Gastrocnemius medialis (tissue), 4 donors: ENCODE data around the gene RAG2. TPM values are rescaled to one million over a fixed set of nuclear protein-coding genes. Genes with fewer than 3 reads are reported as not detected.

ENCODE experiments used
- ATAC-seq, 2 donors: fragments of 150-250 bp; one replicate each; pipeline ENCODE4 v1.9.1; 2016
- DNase-seq, 2 donors: peaks; one replicate each; pipeline ENCODE4 v3.0.0-alpha.2; 2019
- H3K27ac ChIP-seq, 4 donors: fragments of 200-600 bp; sonication (generic); 1 replicate in 1 of 4; 2 replicates in 3 of 4; pipeline ENCODE4 v1.5.1; 2016 to 2018; ENCODE audit warnings: mild to moderate bottlenecking in 2 of 4, moderate library complexity in 1 of 4
- H3K27me3 ChIP-seq, 3 donors: fragments of 200-600 bp; sonication (generic) in 2 of 3; 1 replicate in 1 of 3; 2 replicates in 2 of 3; pipeline versions ENCODE4 v1.5.1 to v1.6.0; 2016 to 2019; ENCODE audit warnings: mild to moderate bottlenecking in 1 of 3, moderate library complexity in 1 of 3
- H3K36me3 ChIP-seq, 2 donors: fragments of 200-600 bp; sonication (generic) in 1 of 2; one replicate each; pipeline ENCODE4 v1.5.1; 2017 to 2018
- H3K4me1 ChIP-seq, 2 donors: fragments of 200-600 bp; sonication (generic) in 1 of 2; one replicate each; pipeline ENCODE4 v1.5.1; 2016 to 2017; ENCODE audit warnings: mild to moderate bottlenecking in 2 of 2
- H3K4me3 ChIP-seq, 4 donors: fragments of 200-600 bp; sonication (generic) in 3 of 4; 1 replicate in 1 of 4; 2 replicates in 3 of 4; pipeline ENCODE4 v1.5.1; 2016 to 2019; ENCODE audit warnings: mild to moderate bottlenecking in 2 of 4
- H3K9me3 ChIP-seq, 3 donors: fragments of 200-600 bp; sonication (generic) in 2 of 3; 1 replicate in 1 of 3; 2 replicates in 2 of 3; pipeline ENCODE4 v1.5.1; 2016 to 2019
- POLR2A ChIP-seq, 2 donors: fragments of 450-650 bp; IDR thresholded peaks; one replicate each; pipeline ENCODE4 v1.6.1; 2017; ENCODE audit warnings: antibody characterized with exemption in 2 of 2, mild to moderate bottlenecking in 2 of 2, moderate library complexity in 2 of 2
- in situ Hi-C, 4 donors: fragments of 200-750 bp; cut with MboI; loops; one replicate each; pipeline versions ENCODE4 v1.15.0 to v1.8.0; 2017; ENCODE audit warnings: low sequenced_read_pairs in 4 of 4
- intact Hi-C: fragments of 100-400 bp; cut with DNase I; formaldehyde crosslinking; loops from one replicate; pipeline ENCODE4 v1.15.1; 2023; ENCODE audit warnings: low total_unique reads
- total RNA-seq, 4 donors: library from RNA; depleted of rRNA; stranded (reverse); fragments of >200 nt; gene quantifications; one replicate each; pipeline versions ENCODE4 v1.1.0 to v1.2.3, GENCODE V29; 2016
- TF ChIP-seq, protein P1 (sequence below), 5 experiments: fragments of 450-650 bp in 3 of 5; fragments of 200-600 bp in 2 of 5; sonication (generic) in 2 of 5; IDR thresholded peaks in 4 of 5; conservative IDR thresholded peaks in 1 of 5; 1 replicate in 4 of 5; 2 replicates in 1 of 5; pipeline ENCODE4 v1.5.1; 2016 to 2019; ENCODE audit warnings: antibody characterized with exemption in 5 of 5, mild to moderate bottlenecking in 3 of 5, moderate library complexity in 3 of 5

RAG2 gene
- total RNA-seq, 4 donors from 2014 or later: not detected

DNA sequence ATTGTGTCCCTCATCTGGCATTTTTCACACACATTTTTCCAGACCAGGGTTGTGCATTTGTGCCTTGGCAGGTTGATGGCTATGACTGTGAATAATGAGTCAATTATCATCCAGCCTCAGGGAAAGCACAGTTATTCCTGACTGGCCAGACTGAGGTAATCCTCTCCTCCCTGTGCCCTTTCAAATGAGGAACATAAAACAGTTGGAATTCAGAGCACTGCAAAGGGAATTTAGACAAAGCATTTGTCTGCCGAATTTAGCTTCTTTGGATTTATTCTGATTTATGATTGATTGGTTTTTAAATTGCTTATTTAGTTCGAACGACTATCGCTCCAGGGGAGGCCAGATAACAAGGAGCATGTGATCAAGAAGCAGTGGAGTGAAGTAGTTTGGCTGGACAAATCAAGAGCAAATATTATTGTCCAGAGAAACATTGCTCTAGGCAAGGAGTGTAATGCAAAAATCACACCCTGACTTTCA lies 30.8 kb upstream of the RAG2 start:
- TF ChIP-seq, protein P1, sequence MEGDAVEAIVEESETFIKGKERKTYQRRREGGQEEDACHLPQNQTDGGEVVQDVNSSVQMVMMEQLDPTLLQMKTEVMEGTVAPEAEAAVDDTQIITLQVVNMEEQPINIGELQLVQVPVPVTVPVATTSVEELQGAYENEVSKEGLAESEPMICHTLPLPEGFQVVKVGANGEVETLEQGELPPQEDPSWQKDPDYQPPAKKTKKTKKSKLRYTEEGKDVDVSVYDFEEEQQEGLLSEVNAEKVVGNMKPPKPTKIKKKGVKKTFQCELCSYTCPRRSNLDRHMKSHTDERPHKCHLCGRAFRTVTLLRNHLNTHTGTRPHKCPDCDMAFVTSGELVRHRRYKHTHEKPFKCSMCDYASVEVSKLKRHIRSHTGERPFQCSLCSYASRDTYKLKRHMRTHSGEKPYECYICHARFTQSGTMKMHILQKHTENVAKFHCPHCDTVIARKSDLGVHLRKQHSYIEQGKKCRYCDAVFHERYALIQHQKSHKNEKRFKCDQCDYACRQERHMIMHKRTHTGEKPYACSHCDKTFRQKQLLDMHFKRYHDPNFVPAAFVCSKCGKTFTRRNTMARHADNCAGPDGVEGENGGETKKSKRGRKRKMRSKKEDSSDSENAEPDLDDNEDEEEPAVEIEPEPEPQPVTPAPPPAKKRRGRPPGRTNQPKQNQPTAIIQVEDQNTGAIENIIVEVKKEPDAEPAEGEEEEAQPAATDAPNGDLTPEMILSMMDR (IDR thresholded peaks at IDR 0.05 in 4 of 5, conservative IDR thresholded peaks at IDR 0.05 in 1 of 5): no peak
- no peak for TF ChIP-seq POLR2A (IDR thresholded peaks at IDR 0.05)
- no peak for ATAC-seq
- H3K36me3 ChIP-seq: no peaks in the 10 kb centered on the region
- H3K27ac ChIP-seq: no peak overlapping the region
- in situ Hi-C loops (no loop called here), intact Hi-C loops (no loop called here)
- H3K4me3 ChIP-seq: no peak overlapping the region
- H3K27me3 ChIP-seq: no peaks in the 10 kb centered on the region
- peaks cover 0 to 5% of the 10 kb centered on the region in 2 donors for H3K4me1 ChIP-seq
- no peak for DNase-seq
- H3K9me3 ChIP-seq: no peaks in the 10 kb centered on the region

- H3K27ac ChIP-seq: no peak overlapping the region
- no peaks in the 10 kb centered on the region for H3K27me3 ChIP-seq
- no peaks in the 10 kb centered on the region for H3K36me3 ChIP-seq
- H3K4me3 ChIP-seq: no peak overlapping the region
- in situ Hi-C loops (no loop called here), intact Hi-C loops (no loop called here)
- H3K4me1 ChIP-seq: peaks cover 0 to 5% of the 10 kb centered on the region in 2 donors
- no peak for TF ChIP-seq POLR2A (IDR thresholded peaks at IDR 0.05)
- TF ChIP-seq, protein P1 (IDR thresholded peaks at IDR 0.05 in 4 of 5, conservative IDR thresholded peaks at IDR 0.05 in 1 of 5): no peak
- no peak for ATAC-seq
- no peak for DNase-seq
- H3K9me3 ChIP-seq: no peaks in the 10 kb centered on the region
Observed at GRCh38 chr11:36628141-36628540, 30.1 kb upstream of the RAG2 start.

DNA sequence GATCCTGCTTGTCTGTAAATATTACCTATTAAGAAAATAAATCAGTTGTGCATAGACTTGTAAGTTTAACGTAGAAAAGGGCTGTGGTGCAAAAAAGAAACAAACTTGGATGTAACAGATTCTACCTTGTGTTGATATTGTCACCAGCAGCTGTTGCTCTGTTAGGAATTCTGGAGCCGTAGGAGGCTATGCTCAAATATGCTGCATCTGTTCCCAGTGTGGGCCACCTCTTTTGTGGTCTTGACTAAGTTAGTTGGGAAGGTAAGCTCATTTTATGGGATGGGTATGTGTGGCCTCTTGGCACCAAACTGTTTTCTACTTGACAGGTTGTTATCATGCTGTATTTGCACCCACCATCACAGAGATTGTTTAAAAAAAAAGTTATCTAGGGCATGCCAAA lies 29.4 kb upstream of the RAG2 start:
- no peak for ATAC-seq
- H3K36me3 ChIP-seq: no peaks in the 10 kb centered on the region
- no peak overlapping the region for H3K27ac ChIP-seq
- DNase-seq: no peak
- in situ Hi-C loops: no loop called here
- H3K4me3 ChIP-seq: no peak overlapping the region
- intact Hi-C loops: no loop called here
- TF ChIP-seq POLR2A (IDR thresholded peaks at IDR 0.05): no peak
- TF ChIP-seq, protein P1 (IDR thresholded peaks at IDR 0.05 in 4 of 5, conservative IDR thresholded peaks at IDR 0.05 in 1 of 5): no peak
- H3K9me3 ChIP-seq: no peaks in the 10 kb centered on the region
- peaks cover 0 to 5% of the 10 kb centered on the region in 2 donors for H3K4me1 ChIP-seq
- H3K27me3 ChIP-seq: no peaks in the 10 kb centered on the region

GRCh38 chr11:36627006-36627405 lies 29.0 kb upstream of the RAG2 start:
- intact Hi-C loops: no loop called here
- H3K4me3 ChIP-seq: no peak overlapping the region

More at GRCh38 chr11:36627006-36627405, 29.0 kb upstream of the RAG2 start:
- in situ Hi-C loops: no loop called here
- Histone ChIP-seq H3K27me3 (no peaks in the 10 kb centered on the region), H3K4me1 (peaks cover 0 to 5% of the 10 kb centered on the region in 2 donors), H3K36me3 (no peaks in the 10 kb centered on the region), H3K27ac (no peak overlapping the region), H3K9me3 (no peaks in the 10 kb centered on the region)
- no peak for ATAC-seq
- no peak for DNase-seq
- no peak for TF ChIP-seq POLR2A (IDR thresholded peaks at IDR 0.05)
- TF ChIP-seq, protein P1 (IDR thresholded peaks at IDR 0.05 in 4 of 5, conservative IDR thresholded peaks at IDR 0.05 in 1 of 5): no peak
